GM12878 (cell line): ENCODE data around the gene HOXA10. TPM values are rescaled to one million over a fixed set of nuclear protein-coding genes. Genes with fewer than 3 reads are reported as not detected.

Experiments used
- ATAC-seq: fragments of 200-7000 bp; cut with Tn5 transposase; 3 replicates; pipeline ENCODE4 v1.9.1; 2020; ENCODE audit warnings: mild to moderate bottlenecking, moderate library complexity
- BruUV-seq: library from RNA; stranded (reverse); fragments of 400-500 nt; replicated peaks from 2 replicates; lab custom pipeline; 2021; lab: Mats Ljungman, UMichigan
- CTCF ChIA-PET: fragments of 300-600 bp; sonication (Branson Sonifier 250); formaldehyde crosslinking; extraction: SDS; loops from one replicate; lab custom pipeline; 2021; ENCODE audit warnings: inconsistent platforms; lab: Yijun Ruan, JAX
- POLR2A ChIA-PET: fragments of 350-600 bp; formaldehyde crosslinking; extraction: SDS; loops from one replicate; lab custom pipeline; 2021; ENCODE audit warnings: inconsistent platforms; lab: Charles Lee
- RAD21 ChIA-PET: fragments of 300-600 bp; sonication (Branson Sonifier 250); formaldehyde crosslinking; loops from one replicate; lab custom pipeline; 2023; ENCODE audit warnings: antibody characterized with exemption; ENCODE audit not compliant: unreplicated experiment; lab: Charles Lee
- SMC1A ChIA-PET: fragments of 300-600 bp; sonication (Branson Sonifier 250); formaldehyde crosslinking; loops from one replicate; lab custom pipeline; 2023; ENCODE audit not compliant: unreplicated experiment, uncharacterized antibody; lab: Charles Lee
- DNase-seq: peaks from one replicate; pipeline ENCODE4 v3.0.0-alpha.2; 2011; ENCODE audit warnings: low read depth, low spot score
- FAIRE-seq: peaks from 3 replicates; lab custom pipeline; 2011; peaks lifted over from hg19 to GRCh38; lab: Jason Lieb, UNC
- H2AFZ ChIP-seq: 2 replicates; pipeline ENCODE4 v1.6.0; 2011; ENCODE audit warnings: low read depth, low read length, control low read depth; ENCODE audit not compliant: control insufficient read depth
- H3K27ac ChIP-seq: 2 replicates; pipeline ENCODE4 v1.5.1; 2011; ENCODE audit warnings: control low read depth; ENCODE audit not compliant: control insufficient read depth, insufficient read depth
- H3K27me3 ChIP-seq, 2 experiments: replicated peaks in 1 of 2; 2 replicates each; pipeline versions ENCODE4 v1.6.0 to v1.6.1; 2011; ENCODE audit warnings: low read length in 1 of 2; ENCODE audit not compliant: control insufficient read depth in 2 of 2, insufficient read depth in 2 of 2
- H3K36me3 ChIP-seq, 2 experiments: 2 replicates each; pipeline ENCODE4 v1.5.1; 2011; ENCODE audit warnings: low read length in 1 of 2; ENCODE audit not compliant: control insufficient read depth in 2 of 2, insufficient read depth in 2 of 2
- H3K4me1 ChIP-seq: 2 replicates; pipeline ENCODE4 v1.6.1; 2011; ENCODE audit warnings: mild to moderate bottlenecking, low read length, moderate library complexity, mixed read lengths; ENCODE audit not compliant: control insufficient read depth, insufficient read depth
- H3K4me2 ChIP-seq: 2 replicates; pipeline ENCODE4 v1.6.0; 2011; ENCODE audit warnings: control low read depth; ENCODE audit not compliant: control insufficient read depth, insufficient read depth
- H3K4me3 ChIP-seq: fragments of 200-600 bp; sonication (generic); 2 replicates; pipeline ENCODE4 v1.5.1; 2016
- H3K79me2 ChIP-seq: 2 replicates; pipeline ENCODE4 v1.6.0; 2011; ENCODE audit warnings: low read length; ENCODE audit not compliant: control insufficient read depth, insufficient read depth
- H3K9ac ChIP-seq: 2 replicates; pipeline ENCODE4 v1.8.0; 2011; ENCODE audit warnings: low read length, control low read depth, mixed read lengths; ENCODE audit not compliant: control insufficient read depth, insufficient read depth
- H3K9me3 ChIP-seq: replicated peaks from 3 replicates; pipeline ENCODE4 v1.5.1; 2011; ENCODE audit warnings: mild to moderate bottlenecking, low read length; ENCODE audit not compliant: control insufficient read depth, insufficient read depth
- H4K20me1 ChIP-seq: 2 replicates; pipeline ENCODE4 v1.6.0; 2011; ENCODE audit not compliant: control insufficient read depth, insufficient read depth
- BCL3 ChIP-seq: IDR thresholded peaks from 2 replicates; pipeline ENCODE4 v1.6.1; 2011; ENCODE audit warnings: borderline replicate concordance, low read depth, mild to moderate bottlenecking, moderate library complexity, low read length; ENCODE audit not compliant: insufficient read depth, poor library complexity, severe bottlenecking
- BHLHE40 ChIP-seq, 2 experiments: fragments of 450-650 bp in 1 of 2; IDR thresholded peaks; 2 replicates each; pipeline ENCODE4 v1.6.1; 2011 to 2017; ENCODE audit warnings: low read depth in 2 of 2, borderline replicate concordance in 1 of 2, improper control_type of control experiment in 1 of 2, low read length in 1 of 2, mild to moderate bottlenecking in 1 of 2
- ELK1 ChIP-seq: IDR thresholded peaks from 2 replicates; pipeline ENCODE4 v1.6.1; 2012; ENCODE audit warnings: low read depth, low read length, improper control_type of control experiment
- EZH2 ChIP-seq: IDR thresholded peaks from 2 replicates; pipeline ENCODE4 v1.6.1; 2012; ENCODE audit warnings: low read depth, mild to moderate bottlenecking, control low read depth, inconsistent platforms, low read length, borderline replicate concordance; ENCODE audit not compliant: control insufficient read depth
- SIX5 ChIP-seq: IDR thresholded peaks from 2 replicates; pipeline ENCODE4 v1.6.1; 2011; ENCODE audit warnings: mild to moderate bottlenecking, low read depth, low read length, moderate library complexity; ENCODE audit not compliant: severe bottlenecking
- SMAD1 ChIP-seq: fragments of 450-650 bp; IDR thresholded peaks from 2 replicates; pipeline ENCODE4 v1.6.1; 2018; ENCODE audit warnings: mild to moderate bottlenecking, low read depth; ENCODE audit not compliant: partially characterized antibody
- SUZ12 ChIP-seq: fragments of 200-600 bp; sonication (generic); IDR thresholded peaks from one replicate; pipeline ENCODE4 v1.6.1; 2018; ENCODE audit warnings: antibody characterized with exemption, mild to moderate bottlenecking; ENCODE audit not compliant: unreplicated experiment
- WGBS: methylation state at CpG from one replicate; pipeline ENCODE4 v1.1.6; 2016; ENCODE audit warnings: low lambda C conversion rate; ENCODE audit not compliant: insufficient replicate concordance, insufficient coverage; ENCODE audit errors: missing lambda C conversion rate; 5-methylcytosine and 5-hydroxymethylcytosine counted together
- in situ Hi-C: fragments of 300-500 bp; cut with MboI; formaldehyde crosslinking; loops from 9 replicates; pipeline ENCODE4 v1.14.3; 2018; ENCODE audit warnings: mixed read lengths
- intact Hi-C: fragments of 100-400 bp; cut with micrococcal nuclease; formaldehyde crosslinking; loops from one replicate; pipeline ENCODE4 v1.14.2; 2022; ENCODE audit not compliant: unreplicated experiment
- polyA plus RNA-seq, 11 experiments: library from polyadenylated mRNA; depleted of rRNA in 4 of 11; unstranded in 6 of 11; stranded (reverse) in 5 of 11; fragments of >200 nt; fragmentation: Nextera tagmentation in 4 of 11; fragmentation: Illumina TruSeq in 1 of 11; extraction: Ambion mirVana in 4 of 11; extraction: Trizol in 1 of 11; gene quantifications; 1 replicate in 1 of 11; 2 replicates in 10 of 11; pipeline versions ENCODE4 v1.2.1 to v1.2.3, GENCODE V29; 2011 to 2016; ENCODE audit warnings: inconsistent platforms in 2 of 11, missing spikeins in 2 of 11, low read depth in 1 of 11
- total RNA-seq, 4 experiments: library from RNA; depleted of rRNA in 3 of 4; stranded (reverse); fragments of >200 nt in 3 of 4; fragmentation: Illumina TruSeq in 1 of 4; extraction: Trizol in 1 of 4; gene quantifications; 2 replicates each; pipeline versions ENCODE4 v1.2.1 to v1.2.3, GENCODE V29; 2013 to 2021
- TF ChIP-seq, protein P1 (sequence below): fragments of 450-650 bp; formaldehyde crosslinking; IDR thresholded peaks from 2 replicates; pipeline ENCODE4 v1.4.0; 2022; ENCODE audit warnings: mild to moderate bottlenecking, moderate library complexity
- TF ChIP-seq, protein P2 (sequence below): IDR thresholded peaks from 2 replicates; pipeline ENCODE4 v1.6.1; 2011; ENCODE audit warnings: mild to moderate bottlenecking, low read depth, low read length, moderate library complexity; ENCODE audit not compliant: insufficient replicate concordance

Gene HOXA10
- total and polyA plus RNA-seq, 10 of the 15 experiments (the other 5 are each of a cell fraction or from before 2014, with no cell fraction given): not detected

- TF ChIP-seq, protein P1, sequence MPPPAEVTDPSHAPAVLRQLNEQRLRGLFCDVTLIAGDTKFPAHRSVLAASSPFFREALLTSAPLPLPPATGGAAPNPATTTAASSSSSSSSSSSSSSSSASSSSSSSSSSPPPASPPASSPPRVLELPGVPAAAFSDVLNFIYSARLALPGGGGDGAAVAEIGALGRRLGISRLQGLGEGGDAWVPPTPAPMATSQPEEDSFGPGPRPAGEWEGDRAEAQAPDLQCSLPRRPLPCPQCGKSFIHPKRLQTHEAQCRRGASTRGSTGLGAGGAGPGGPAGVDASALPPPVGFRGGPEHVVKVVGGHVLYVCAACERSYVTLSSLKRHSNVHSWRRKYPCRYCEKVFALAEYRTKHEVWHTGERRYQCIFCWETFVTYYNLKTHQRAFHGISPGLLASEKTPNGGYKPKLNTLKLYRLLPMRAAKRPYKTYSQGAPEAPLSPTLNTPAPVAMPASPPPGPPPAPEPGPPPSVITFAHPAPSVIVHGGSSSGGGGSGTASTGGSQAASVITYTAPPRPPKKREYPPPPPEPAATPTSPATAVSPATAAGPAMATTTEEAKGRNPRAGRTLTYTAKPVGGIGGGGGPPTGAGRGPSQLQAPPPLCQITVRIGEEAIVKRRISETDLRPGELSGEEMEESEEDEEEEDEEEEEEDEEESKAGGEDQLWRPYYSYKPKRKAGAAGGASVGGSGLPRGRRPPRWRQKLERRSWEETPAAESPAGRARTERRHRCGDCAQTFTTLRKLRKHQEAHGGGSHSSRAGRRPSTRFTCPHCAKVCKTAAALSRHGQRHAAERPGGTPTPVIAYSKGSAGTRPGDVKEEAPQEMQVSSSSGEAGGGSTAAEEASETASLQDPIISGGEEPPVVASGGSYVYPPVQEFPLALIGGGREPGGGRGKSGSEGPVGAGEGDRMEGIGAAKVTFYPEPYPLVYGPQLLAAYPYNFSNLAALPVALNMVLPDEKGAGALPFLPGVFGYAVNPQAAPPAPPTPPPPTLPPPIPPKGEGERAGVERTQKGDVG: no peak
- no peak for TF ChIP-seq BCL3
Measured at GRCh38 chr7:27168265-27168947, 5.7 kb downstream of the HOXA10 start (continued).

GRCh38 chr7:27167916-27168264 is 6.2 kb downstream of the HOXA10 start:
- DNase-seq (no peak), ATAC-seq (no peak), FAIRE-seq (no peak)
- Histone ChIP-seq H3K27ac (no peak overlapping the region), H2AFZ (no peak overlapping the region), H3K36me3 (no peaks in the 10 kb centered on the region; a peak in 1 of 4 replicates), H3K4me1 (no peaks in the 10 kb centered on the region), H3K4me2 (no peak overlapping the region), H4K20me1 (no peaks in the 10 kb centered on the region), H3K9ac (no peak overlapping the region), H3K27me3 (peaks cover 29 to 46% of the 10 kb centered on the region in 2 experiments), H3K9me3 (peaks cover 2% of the 10 kb centered on the region; the same call in 1 of the 3 replicates), H3K4me3 (no peak overlapping the region), H3K79me2 (no peaks in the 10 kb centered on the region)
- RAD21 ChIA-PET: no interaction called here
- SMC1A ChIA-PET: no interaction called here
- intact Hi-C loops: no loop called here
- POLR2A ChIA-PET: interaction anchor here (0.6 kb wide), 1 partner anchor 275 kb away, joined by 3 read pairs; no protein-coding TSS in a partner anchor
- BruUV-seq: no TSS peak
- in situ Hi-C loops: loop anchor here (25.0 kb wide), 1 partner anchor 1081 kb away; no protein-coding TSS in a partner anchor
- CTCF ChIA-PET: no interaction called here
- TF ChIP-seq BHLHE40 (IDR thresholded peaks at IDR 0.05; ENCODE audit: borderline replicate concordance in 1 of 2, low read depth in 2 of 2, low read length in 1 of 2) (no peak), SUZ12 (no peak), ELK1 (no peak), SMAD1 (no peak), SIX5 (no peak), EZH2 (0 out of 2 replicates have a peak, but pooled peaks have one; percentile 66)
- TF ChIP-seq, protein P2, sequence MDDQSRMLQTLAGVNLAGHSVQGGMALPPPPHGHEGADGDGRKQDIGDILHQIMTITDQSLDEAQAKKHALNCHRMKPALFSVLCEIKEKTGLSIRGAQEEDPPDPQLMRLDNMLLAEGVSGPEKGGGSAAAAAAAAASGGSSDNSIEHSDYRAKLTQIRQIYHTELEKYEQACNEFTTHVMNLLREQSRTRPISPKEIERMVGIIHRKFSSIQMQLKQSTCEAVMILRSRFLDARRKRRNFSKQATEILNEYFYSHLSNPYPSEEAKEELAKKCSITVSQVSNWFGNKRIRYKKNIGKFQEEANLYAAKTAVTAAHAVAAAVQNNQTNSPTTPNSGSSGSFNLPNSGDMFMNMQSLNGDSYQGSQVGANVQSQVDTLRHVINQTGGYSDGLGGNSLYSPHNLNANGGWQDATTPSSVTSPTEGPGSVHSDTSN: no peak
- 2% methylated on average over 4 of the region's 4 CpGs for WGBS
